A172 (cell line): ENCODE results near the gene MLXIP. TPM values are rescaled to one million over a fixed set of nuclear protein-coding genes. Genes with fewer than 3 reads are reported as not detected.

ENCODE experiments used
- DNase-seq: peaks from one replicate; pipeline ENCODE4 v3.0.0-alpha.2; 2015; ENCODE audit warnings: low spot score
- total RNA-seq: library from RNA; depleted of rRNA; stranded (reverse); fragments of >200 nt; shearing (Covaris generic); gene quantifications from 2 replicates; pipeline ENCODE4 v1.2.3, GENCODE V29; 2014

MLXIP gene
- total RNA-seq, 1 experiment from 2014 or later, result 5.4 TPM

- DNase-seq, result no peak
Observed at GRCh38 chr12:122079033-122079531, 526 bp downstream of the MLXIP start.

- no peak for DNase-seq
Observed at GRCh38 chr12:122079532-122080081, 1.1 kb downstream of the MLXIP start.

- peak; percentile 66 for DNase-seq
Observed at GRCh38 chr12:122080149-122081082, 1.9 kb downstream of the MLXIP start.

GRCh38 chr12:122081083-122081696, 2.6 kb downstream of the MLXIP start:
- DNase-seq, result no peak

- DNase-seq, result no peak
Observed at GRCh38 chr12:122081697-122082221, 3.2 kb downstream of the MLXIP start.

GRCh38 chr12:122082621-122083356, 4.2 kb downstream of the MLXIP start:
- DNase-seq, result no peak

- DNase-seq, result no peak
Observed at GRCh38 chr12:122084857-122085405, 6.4 kb downstream of the MLXIP start.

- no peak for DNase-seq
Observed at GRCh38 chr12:122085591-122085990, 7.0 kb downstream of the MLXIP start.

GRCh38 chr12:122086116-122086515, 7.6 kb downstream of the MLXIP start:
- no peak for DNase-seq

- DNase-seq, result no peak
Observed at GRCh38 chr12:122086641-122087285, 8.2 kb downstream of the MLXIP start.

- DNase-seq, result no peak
Observed at GRCh38 chr12:122087431-122088178, 9.0 kb downstream of the MLXIP start.

GRCh38 chr12:122088179-122088810, 9.7 kb downstream of the MLXIP start:
- no peak for DNase-seq

- no peak for DNase-seq
Observed at GRCh38 chr12:122089077-122089476, 10.5 kb downstream of the MLXIP start.

GRCh38 chr12:122090759-122091515, 12.4 kb downstream of the MLXIP start:
- peak; percentile 52 for DNase-seq

GRCh38 chr12:122093098-122093883, 14.7 kb downstream of the MLXIP start:
- no peak for DNase-seq

- no peak for DNase-seq
Observed at GRCh38 chr12:122094137-122094734, 15.7 kb downstream of the MLXIP start.
